T-helper 1 cell treated with Interleukin-12 subunit alpha and Interleukin-12 subunit beta and Interleukin-4 antibody, amounts not matched to agents 30 ng/mL and 1 ng/mL, for 36 hours (primary cell): Measurements from ENCODE around the gene TOR1AIP2. TPM values are rescaled to one million over a fixed set of nuclear protein-coding genes. Genes with fewer than 3 reads are reported as not detected.

Experiments used
- intact Hi-C: fragments of 100-400 bp; cut with micrococcal nuclease; formaldehyde crosslinking; loops from one replicate; pipeline ENCODE4 v1.15.1; 2024
- total RNA-seq: library from RNA; stranded (reverse); gene quantifications from 2 replicates; pipeline ENCODE4 v1.2.3, GENCODE V29; 2022

Gene TOR1AIP2
- total RNA-seq, result 50.4 and 52.9 TPM in 2 replicates

DNA sequence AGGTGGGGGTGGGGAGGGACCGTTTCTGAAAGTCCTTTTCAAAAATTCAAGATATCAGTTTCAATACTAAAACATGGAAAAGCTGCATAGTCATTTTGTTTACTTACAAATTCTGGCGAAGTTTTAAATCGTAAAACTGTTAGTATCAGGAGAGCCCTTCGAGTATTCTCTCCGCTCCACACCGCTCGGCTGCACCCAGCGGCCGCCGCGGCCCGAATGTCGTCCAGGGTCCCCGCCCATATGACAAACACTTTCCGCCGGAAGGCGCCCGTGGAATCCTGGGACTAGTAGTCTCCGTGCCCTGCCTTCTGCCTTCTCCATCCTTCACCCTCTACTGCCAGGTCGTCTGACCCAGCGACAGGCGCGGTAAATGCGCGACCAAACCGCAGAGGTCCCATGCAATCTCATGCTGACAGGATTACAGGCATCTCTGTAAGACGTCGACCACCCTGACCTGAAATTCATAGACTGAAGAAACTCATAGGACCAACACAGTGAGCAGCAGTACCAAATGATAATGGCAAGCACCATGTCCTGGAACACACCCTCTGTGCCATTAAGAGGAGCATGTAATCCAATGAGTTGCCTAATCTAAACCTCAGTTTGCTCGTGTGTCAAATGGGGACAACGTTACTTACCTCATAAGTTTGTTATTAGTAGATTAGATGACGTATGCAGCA lies at the start of gene TOR1AIP2:
TSS of gene TOR1AIP2 (minus strand) at position 218 of the 680 bp plus-strand sequence. CDS start 25,138 bp downstream, outside the sequence.
- intact Hi-C loops, result loop anchor here (1.0 to 2.0 kb wide), 4 partner anchors 10 to 749 kb away; partner anchors contain the start of genes ACBD6 and CEP350

DNA sequence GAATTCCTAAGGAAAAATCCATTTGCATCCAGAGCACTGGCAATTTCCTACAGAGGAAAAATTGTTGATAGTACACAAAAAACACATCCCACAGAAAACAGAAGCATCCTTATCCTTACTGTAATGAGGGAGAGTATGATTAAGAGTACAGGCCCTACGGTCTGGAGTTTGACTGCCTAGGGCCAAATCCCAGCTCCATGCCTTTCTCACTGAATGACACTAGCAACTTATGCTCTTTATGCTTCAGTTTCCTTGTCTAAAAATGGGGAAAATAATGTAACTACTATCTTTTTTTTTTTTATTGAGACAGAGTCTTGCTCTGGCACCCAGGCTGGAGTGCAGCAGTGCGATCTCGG lies 49.2 kb upstream of the TOR1AIP2 start:
- intact Hi-C loops, result no loop called here

DNA sequence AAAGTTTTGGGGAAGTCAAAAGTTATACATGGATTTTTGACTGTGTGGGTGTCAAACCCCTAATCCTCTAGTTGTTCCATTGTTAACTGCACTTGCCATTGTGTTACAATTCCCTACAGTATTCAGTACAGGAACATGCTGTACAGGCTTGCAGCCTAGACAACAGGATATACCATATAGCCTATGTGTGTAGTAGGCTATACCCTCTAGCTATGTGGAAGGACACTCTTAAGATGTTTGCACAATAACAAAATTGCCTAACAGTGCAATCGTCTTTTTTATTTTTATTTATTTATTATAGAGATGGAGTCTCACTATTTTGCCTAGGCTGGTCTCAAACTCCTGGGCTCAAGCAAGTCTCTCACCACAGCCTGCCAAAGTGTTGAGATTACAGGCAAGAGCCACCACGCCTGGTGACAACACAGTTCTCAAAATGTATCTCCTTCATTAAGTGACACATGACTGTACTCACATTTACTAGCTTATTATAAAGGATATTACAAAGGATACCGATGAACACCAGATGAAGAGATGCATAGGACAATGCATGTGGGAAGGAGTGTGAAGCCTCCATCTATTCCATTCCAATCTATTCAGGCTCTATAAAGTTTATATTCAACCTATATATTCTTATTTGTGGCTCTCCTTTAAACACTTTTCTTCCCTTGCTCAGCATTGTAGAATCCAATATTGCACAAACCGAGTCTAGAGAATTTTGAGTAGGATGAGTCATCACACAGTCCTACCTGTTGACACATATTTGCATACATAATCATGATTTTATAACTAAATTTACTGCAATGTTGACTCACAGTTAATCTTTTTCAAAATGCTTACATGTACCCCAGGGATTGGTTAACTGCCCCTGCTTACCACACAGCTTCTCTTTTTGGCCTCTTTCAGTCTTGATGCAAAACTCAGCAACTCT lies 48.6 kb upstream of the TOR1AIP2 start:
- intact Hi-C loops, result no loop called here

- intact Hi-C loops, result no loop called here
Observed at GRCh38 chr1:179925302-179925701, 47.7 kb upstream of the TOR1AIP2 start.

GRCh38 chr1:179924268-179924667 lies 46.7 kb upstream of the TOR1AIP2 start:
- intact Hi-C loops, result no loop called here

DNA sequence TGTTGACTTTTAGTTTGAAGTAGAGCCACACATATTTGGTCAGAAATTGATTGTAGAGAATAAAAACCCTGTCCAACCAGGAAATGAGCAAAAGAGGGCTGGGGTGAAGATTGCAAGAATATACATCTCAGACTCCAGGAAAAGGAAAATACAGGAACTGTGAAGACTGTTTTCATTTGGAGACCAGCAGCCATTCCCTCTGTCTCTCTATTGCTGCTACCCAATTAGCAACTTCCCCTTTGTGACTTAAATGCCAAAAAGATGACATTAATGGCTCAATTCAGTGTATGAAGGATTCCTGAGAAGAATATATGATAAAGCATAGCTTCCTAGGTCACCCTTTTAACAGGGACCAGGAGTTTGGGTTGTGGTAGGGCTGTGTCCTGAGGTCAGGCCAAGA lies 45.4 kb upstream of the TOR1AIP2 start:
- intact Hi-C loops, result no loop called here

- intact Hi-C loops, result no loop called here
Observed at GRCh38 chr1:179921981-179922872, 44.6 kb upstream of the TOR1AIP2 start.

DNA sequence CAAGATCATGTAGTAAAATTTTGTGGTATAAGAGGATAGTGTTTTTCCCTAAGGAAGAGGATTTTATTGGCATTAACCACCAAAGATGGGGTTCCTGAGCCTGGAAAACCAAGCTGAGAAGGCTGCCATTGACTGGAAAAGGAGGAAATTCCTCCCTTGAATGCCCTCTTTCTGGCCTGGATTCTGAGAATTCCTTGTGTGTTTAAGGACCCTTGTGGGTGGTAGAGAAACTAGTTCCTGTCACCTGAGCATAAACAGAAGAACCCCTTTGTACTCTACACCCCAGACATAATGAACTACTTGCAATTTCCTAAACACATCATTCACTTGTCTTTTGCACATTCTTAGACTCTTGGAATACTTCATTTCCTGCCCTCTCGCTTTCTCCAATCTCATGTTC lies 43.9 kb upstream of the TOR1AIP2 start:
- intact Hi-C loops, result no loop called here

- intact Hi-C loops, result no loop called here
Observed at GRCh38 chr1:179917601-179918429, 40.2 kb upstream of the TOR1AIP2 start.

GRCh38 chr1:179911812-179912211 lies 34.2 kb upstream of the TOR1AIP2 start:
- intact Hi-C loops, result no loop called here

DNA sequence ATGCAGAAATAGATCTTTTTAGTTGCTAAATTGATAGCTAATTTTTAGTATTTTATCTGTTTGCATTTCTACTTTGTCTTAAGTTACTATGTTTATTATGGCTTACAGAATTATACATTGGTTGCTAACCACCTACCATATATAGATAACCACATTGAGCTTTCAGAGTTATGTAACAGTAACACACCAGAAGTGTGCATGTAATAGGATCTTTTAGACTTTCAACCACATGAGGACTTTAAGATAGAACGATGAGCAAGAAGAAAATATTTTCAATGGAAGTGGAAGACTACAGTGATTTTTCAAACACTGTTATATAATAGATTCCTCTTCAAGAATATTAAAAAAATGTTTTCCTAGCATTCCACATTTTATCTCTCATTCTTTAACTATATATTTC lies 33.3 kb upstream of the TOR1AIP2 start:
- intact Hi-C loops, result no loop called here

- intact Hi-C loops, result no loop called here
Observed at GRCh38 chr1:179889589-179889988, 12.0 kb upstream of the TOR1AIP2 start.

DNA sequence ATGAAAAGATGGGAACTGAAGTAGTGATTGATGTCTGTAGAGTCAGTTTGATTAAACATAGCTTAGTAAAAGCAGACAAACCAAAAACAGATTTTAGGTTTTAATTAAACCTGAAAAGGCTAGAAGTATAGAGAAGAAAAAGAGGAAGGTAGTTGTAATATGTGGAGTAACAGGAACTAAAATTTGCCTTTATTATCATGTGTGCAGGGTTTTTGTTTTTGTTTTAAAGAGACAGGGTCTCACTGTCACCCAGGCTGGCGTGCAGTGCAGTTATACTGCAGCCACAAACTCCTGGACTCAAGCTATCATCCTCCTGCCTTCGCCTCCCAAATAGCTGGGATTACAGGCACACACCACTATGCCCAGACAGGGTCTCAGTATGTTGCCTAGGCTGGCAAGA lies 10.5 kb upstream of the TOR1AIP2 start:
- intact Hi-C loops, result no loop called here

- intact Hi-C loops, result loop anchor here (1.0 to 5.0 kb wide), 7 partner anchors 7 to 1205 kb away; partner anchors contain the start of genes IER5, SOAT1, STX6 and TOR3A
Observed at GRCh38 chr1:179883745-179884138, 6.1 kb upstream of the TOR1AIP2 start.

GRCh38 chr1:179883040-179883744 lies 5.6 kb upstream of the TOR1AIP2 start:
- intact Hi-C loops, result loop anchor here (2.0 to 5.0 kb wide), 6 partner anchors 176 to 1206 kb away; partner anchors contain the start of genes IER5, SOAT1, STX6 and TOR3A

- intact Hi-C loops, result loop anchor here (1.0 to 5.0 kb wide), 11 partner anchors 15 to 1206 kb away; partner anchors contain the start of genes AXDND1, CEP350, IER5 and QSOX1
Observed at GRCh38 chr1:179882253-179883039, 4.8 kb upstream of the TOR1AIP2 start, which contains the start of gene TOR1AIP1. TOR1AIP1 (plus strand) TSS chr1:179882285; CDS start chr1:179882503, 218 bp downstream.

DNA sequence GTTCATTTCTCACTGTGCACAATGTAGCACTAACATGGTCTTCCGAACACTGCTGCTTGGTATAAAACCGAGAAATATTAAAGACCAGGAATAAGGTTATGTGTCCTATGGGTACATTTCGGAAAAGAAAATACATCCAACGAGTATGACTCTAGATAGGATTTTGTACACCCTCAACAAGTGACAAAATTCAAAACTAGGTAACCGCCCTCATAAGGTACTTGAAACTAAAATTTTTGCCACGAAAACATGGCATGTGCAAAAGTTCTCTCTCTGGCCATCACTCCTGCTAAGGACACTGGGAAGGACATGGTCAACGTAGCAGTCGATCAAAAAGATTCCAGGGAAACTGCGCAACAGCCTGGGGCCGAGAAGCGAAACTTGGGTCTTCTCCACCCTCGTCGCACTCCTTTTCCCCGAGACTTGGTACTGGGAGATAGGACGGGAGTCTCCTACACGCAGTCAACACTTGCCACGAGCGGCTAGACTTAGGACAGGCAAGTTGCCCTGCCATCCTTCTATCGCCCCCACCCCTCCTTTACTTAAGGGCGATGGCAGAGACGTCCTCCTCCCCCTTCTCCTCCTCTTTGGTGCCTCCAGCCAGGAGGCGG lies 4.1 kb upstream of the TOR1AIP2 start:
- intact Hi-C loops, result loop anchor here (1.0 to 5.0 kb wide), 13 partner anchors 14 to 1207 kb away; partner anchors contain the start of genes AXDND1, CEP350, IER5 and QSOX1

DNA sequence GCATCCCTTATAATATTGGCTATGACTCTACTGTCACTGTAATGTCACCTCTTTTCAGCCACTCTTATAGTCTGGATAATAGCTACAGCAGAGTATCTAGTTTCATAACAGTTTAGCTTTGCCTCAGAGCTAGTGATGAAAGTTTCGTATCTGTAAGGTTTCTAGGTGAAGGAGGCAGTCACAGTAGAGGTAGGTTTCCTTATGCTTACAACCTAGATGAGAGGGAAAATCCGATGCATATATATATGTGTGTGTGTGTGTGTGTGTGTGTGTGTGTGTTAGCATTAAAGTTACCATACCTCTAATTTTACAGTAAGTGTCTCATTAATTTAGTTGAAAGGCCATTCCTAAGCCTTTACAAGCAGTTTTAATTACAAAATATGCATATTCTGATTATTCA lies 2.2 kb upstream of the TOR1AIP2 start:
- intact Hi-C loops, result loop anchor here (5.0 kb wide), 2 partner anchors 587 to 797 kb away; partner anchors contain the start of genes SOAT1 and TOR3A
